Activated CD4-positive, alpha-beta T cell treated with anti-CD3 and anti-CD28 coated beads, Interleukin-2, amount 50 U/mL, for 16 hours (primary cell): ENCODE results near the gene PIP5KL1.

Experiments
- DNase-seq: peaks from one replicate; pipeline ENCODE4 v3.0.0-alpha.2; 2020

PIP5KL1 gene

DNA sequence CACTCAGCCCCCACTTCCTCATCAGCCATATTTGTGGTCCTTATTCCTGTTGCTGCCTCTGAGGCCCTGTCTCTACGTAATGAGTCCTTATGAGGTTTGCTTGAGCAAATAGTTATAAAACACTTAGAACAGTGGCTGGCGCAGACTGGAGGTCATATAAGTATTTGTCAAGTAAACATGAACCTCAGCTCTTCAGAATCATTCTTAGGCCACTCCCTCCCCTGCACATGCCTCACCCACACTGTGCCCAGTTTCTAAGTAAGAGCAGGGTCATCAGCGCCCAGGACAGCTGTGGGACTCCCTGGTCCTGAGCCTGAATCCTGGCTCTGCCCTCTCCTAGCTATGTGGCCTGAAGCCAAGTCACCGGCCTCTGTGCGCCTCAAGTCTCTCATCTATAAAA, 17.7 kb downstream of the PIP5KL1 start:
- DNase-seq, result no peak

GRCh38 chr9:127912296-127912695, 18.3 kb downstream of the PIP5KL1 start:
- no peak for DNase-seq

GRCh38 chr9:127910613-127911205, 19.9 kb downstream of the PIP5KL1 start:
- no peak for DNase-seq

DNA sequence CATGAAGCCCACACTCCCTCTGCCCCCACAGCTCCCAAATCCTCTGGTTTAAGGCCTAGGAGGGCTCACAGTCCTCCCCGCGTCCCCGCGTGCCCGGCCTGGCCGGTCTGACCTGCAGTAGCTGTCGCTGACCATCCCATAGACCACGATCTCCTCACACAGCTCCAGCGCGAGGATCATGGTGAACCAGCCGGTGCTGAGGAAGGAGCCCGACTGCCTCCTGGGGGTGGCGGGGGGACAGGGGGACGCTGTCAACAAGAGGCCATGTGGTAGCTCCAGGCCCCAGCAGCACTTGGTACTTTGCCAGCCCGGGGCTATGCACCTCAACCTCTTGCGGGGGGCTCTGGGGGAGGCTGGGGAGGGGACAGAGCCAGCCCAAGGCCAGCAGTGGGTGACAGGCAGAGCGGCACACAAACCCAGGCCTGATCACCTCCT, 20.7 kb downstream of the PIP5KL1 start:
- DNase-seq, result no peak

DNA sequence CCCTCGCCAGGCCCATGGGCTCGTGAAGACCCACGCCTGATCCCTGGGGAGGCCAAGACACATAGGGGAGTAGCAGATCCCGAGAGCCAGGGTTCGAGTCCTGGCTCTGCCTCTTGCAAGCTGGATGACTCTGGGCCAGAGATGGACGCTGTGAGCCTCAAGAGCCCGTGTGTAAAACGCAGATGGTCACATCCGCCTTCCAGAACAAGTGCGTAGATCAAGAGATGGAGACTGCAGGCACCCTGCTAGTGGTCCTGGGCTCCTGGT, 22.0 kb downstream of the PIP5KL1 start:
- no peak for DNase-seq

- DNase-seq, result no peak
Measured at GRCh38 chr9:127907867-127908659, 22.5 kb downstream of the PIP5KL1 start.

DNA sequence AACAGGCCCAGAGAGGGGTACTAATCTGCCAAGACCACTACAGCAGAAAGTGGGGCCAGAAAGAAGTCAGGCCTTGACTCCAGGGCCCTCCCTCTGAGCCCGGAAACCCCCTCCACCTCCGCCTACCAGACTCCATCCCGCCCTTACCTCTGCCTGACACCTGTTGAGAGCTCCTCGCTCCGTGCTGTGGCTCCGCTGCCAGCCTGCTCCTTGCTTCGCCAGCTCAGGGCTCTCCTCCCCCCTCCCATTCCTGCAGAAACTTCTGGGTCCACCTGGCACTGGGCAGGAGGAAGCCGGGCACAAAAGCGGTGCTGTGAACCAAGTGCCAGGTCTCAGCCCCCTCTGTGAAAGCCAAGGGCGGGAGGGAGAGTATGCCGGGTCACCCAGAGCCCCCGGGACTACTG, 24.8 kb downstream of the PIP5KL1 start:
- peak; percentile 62 for DNase-seq

DNA sequence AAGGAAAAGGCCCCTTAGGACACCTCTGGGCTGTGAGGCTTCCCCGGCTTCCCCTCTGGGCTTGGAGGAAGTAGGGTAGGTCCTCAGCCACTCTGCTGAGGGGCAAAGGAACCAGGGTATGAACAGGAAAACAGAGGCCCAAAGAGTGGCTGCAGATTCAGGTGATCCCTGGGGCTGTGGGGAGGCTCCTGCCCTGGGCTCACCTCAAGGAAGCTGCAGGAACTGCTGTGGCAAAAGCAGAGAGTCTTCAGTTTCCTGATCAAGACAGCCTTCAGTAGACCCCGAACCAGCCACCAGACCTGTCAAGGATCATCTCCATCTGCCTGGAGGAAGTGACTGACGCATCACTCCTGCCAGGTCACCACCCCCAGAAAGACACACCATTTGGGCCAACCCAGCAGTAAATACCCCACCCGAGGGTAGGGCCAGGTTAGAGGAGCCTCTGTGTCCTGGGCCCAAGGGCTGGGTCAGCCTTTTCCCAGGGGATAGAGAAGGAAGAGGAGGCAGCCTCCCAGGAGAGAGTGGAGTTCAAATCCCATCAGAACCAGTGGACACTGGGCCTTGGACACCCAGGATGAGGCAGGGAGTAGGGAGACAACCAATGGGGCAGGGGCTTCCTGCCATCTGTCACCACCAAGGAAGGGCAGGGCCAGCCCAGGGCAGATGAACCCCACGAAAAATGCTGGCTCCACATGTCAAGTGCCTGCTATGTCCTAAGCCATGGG, 25.4 kb downstream of the PIP5KL1 start:
- DNase-seq, result peak; percentile 74

- DNase-seq, result peak; percentile 22
Measured at GRCh38 chr9:127904561-127905003, 26.0 kb downstream of the PIP5KL1 start.

DNA sequence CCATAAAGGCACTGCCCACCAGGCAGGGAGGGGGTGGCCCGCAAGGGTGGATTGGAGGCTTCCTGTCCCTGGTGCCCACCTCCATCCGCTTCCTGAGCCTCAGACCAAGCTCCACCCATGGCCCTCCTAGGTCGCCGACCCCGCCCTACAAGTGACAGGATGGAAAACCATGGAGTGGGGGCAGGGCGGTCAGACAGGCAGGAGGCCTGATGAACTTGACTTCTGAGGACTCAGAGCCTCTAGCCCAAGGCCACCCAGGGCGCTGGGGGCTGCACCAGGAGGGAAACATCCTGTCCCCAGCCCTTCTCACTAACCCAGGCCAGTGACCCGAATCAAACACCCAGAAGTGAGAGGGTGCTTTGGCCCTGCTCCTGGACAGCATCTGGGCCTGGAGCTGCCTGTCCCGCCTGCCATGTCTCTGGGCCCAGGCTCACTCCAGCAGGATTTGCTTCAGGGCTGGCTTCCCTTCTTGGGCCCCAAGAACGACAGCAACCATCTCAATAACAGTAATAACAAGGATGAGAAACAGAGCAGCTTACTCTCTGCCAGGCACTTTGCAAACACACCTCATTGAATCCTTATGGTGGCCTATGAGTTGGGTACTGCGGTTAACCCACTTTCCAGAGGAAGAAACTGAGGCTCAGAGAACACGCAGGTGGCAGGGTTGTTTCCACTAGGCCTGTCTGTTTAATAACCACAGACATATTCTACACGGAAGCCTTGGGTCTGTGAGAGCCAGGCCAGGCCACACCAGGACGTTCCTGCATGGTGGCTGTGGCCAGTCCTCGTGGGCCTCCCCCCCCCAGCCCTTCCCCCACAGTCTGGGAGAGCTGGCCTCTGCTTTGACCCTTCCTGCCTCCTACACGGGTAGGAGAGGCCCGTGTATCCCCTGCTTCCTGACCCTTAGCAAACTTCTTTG, 26.8 kb downstream of the PIP5KL1 start:
- peak; percentile 90 for DNase-seq

DNA sequence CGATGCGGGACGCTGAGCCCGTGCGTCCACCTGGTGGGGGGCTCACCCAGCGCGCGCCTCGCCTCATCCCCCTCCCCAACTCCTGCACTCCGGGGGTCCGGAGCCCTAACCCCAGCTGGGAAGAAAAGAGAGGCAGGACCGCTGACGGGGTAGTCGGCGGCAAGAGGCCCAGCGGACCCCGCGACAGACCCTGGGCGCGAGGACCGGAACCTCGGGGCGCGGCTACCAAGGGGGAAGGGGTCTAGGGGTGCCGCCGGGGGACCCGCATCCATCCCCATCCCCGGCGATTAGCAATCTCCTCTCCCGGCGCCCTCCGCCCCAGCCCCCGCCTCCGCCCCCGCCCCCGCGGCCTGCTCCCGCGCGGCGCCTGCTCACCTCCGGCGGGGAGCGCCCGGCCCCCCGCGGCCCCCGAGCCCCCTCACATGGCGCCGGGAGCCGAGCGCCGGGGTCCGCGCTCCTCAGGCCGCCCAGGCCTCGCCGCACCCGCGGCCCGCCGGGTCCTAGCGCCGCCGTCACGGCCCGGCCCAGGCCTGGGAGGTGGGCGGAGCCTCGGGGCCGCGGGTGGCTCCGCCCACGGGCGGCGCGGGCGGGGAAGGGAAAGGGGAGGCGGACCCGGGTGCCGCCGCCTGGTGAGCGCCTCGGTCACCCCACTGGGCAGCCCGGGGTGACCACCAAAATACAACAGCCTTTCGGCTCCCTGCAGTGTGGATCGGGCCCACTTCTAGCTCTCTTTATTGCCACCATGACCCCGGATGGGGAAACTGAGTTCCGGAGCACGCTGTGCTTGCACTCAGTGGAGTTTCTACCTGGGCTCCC, 31.2 kb downstream of the PIP5KL1 start, which contains the start of gene ST6GALNAC6:
TSS of gene ST6GALNAC6 (minus strand) at position 476 of the 816 bp plus-strand sequence. CDS start 1,622 bp downstream, outside the sequence.
- DNase-seq, result peak; percentile 72

GRCh38 chr9:127898433-127899127, 32.0 kb downstream of the PIP5KL1 start:
- no peak for DNase-seq

GRCh38 chr9:127897193-127897692, 33.3 kb downstream of the PIP5KL1 start:
- DNase-seq, result no peak

GRCh38 chr9:127896395-127897192, 34.0 kb downstream of the PIP5KL1 start:
- no peak for DNase-seq

DNA sequence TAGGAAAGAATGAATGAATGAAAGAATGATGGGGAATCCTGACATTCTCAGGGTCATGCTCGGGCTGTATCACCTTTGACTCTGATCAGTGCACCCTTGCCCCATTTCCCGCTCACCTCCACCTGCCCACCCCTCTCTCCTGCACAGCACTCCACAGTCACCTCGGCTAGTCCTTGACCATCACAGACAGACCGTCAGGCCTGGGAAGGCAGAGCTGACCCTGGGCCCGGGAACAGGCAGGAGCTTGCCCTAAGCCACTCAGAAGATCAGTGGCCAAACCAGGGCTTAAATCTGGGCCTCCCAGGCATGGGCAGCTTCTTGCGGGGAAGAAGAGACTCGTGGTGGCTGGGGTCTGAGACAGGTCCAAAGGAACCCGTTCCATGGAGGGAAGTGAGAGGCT, 34.8 kb downstream of the PIP5KL1 start:
- DNase-seq, result no peak

GRCh38 chr9:127893392-127893791, 37.2 kb downstream of the PIP5KL1 start:
- DNase-seq, result no peak

GRCh38 chr9:127892831-127893230, 37.7 kb downstream of the PIP5KL1 start:
- DNase-seq, result no peak

DNA sequence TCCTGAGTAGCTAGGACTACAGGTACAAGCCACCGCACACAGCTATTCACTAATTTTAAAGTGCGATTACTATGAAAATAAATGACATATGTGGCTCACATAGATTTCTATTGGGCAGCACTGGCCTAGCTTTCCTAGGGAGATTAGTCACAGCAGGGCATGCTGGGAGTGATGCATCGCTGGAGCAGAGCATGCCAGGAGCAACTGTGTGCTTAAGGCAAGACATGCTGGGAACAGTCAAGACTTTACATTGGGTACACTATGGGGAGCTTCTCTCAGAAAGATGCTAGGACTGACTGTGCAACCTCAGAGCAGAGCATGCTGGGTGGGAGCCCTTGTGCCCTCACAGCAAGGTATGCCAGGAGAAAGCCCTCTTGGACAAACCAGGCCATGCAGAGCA, 40.5 kb downstream of the PIP5KL1 start:
- DNase-seq, result no peak

DNA sequence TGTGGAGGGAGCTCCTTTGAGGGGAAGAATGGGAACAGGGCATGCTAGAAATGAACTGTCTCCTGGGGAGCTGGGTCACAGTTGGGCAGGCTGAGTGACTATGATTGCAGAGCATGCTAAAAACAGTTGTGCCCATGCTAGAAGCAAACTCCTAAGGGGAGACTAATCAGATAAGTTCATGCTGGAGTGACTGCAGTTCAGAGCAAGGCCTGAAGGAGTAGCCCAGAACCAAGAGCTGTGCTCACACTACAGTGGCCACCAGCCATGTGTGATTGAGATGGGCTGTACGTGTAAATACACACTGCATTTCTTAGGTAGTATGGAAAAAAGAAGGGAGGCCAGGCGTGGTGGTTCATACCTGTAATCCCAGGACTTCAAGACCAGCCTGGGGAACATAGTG, 42.8 kb downstream of the PIP5KL1 start:
- no peak for DNase-seq

GRCh38 chr9:127886401-127886972, 44.1 kb downstream of the PIP5KL1 start:
- DNase-seq, result no peak
